Neural progenitor cell (in vitro differentiated cells): Measurements from ENCODE around the gene MCF2L2.

Experiments used
- EZH2 ChIP-seq: fragments of 200-600 bp; sonication (generic); IDR thresholded peaks from 2 replicates; pipeline ENCODE4 v1.6.1; 2017; ENCODE audit warnings: antibody characterized with exemption, mild to moderate bottlenecking, moderate library complexity
- EZH2phosphoT487 ChIP-seq: fragments of 200-600 bp; sonication (generic); IDR thresholded peaks from 2 replicates; pipeline ENCODE4 v1.6.1; 2017; ENCODE audit warnings: antibody characterized with exemption
- TF ChIP-seq, protein P1 (sequence below): fragments of 200-600 bp; sonication (generic); IDR thresholded peaks from 2 replicates; pipeline ENCODE4 v1.5.1; 2017; ENCODE audit warnings: antibody characterized with exemption, mild to moderate bottlenecking

DNA sequence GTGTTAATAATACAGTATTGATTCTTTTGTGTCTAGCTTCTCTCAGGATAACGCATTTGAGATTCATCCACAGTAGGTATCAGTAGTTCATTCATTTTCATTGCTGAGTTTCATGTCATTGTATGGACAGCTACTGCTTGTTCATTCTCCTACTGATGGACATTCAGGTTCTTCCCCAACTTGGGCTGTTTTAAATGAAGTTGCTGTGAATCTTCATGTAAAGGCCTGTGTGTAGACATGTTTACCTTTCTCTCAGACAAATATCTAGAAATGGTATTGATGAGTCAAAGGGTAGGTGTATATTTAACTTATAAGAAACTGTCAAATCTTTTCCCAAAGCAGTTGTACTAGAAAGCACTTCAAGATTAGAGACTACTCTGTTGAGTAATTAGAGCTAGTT, 26.7 kb downstream of the MCF2L2 start:
- TF ChIP-seq, protein P1, sequence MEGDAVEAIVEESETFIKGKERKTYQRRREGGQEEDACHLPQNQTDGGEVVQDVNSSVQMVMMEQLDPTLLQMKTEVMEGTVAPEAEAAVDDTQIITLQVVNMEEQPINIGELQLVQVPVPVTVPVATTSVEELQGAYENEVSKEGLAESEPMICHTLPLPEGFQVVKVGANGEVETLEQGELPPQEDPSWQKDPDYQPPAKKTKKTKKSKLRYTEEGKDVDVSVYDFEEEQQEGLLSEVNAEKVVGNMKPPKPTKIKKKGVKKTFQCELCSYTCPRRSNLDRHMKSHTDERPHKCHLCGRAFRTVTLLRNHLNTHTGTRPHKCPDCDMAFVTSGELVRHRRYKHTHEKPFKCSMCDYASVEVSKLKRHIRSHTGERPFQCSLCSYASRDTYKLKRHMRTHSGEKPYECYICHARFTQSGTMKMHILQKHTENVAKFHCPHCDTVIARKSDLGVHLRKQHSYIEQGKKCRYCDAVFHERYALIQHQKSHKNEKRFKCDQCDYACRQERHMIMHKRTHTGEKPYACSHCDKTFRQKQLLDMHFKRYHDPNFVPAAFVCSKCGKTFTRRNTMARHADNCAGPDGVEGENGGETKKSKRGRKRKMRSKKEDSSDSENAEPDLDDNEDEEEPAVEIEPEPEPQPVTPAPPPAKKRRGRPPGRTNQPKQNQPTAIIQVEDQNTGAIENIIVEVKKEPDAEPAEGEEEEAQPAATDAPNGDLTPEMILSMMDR: no peak
- TF ChIP-seq EZH2 (no peak), EZH2phosphoT487 (no peak)
